Inflammatory macrophage treated with lipopolysaccharide for 1 hour (primary cell): ENCODE measurements around the gene CAV2.
A peak's percentile ranks its signal among the peaks of the same experiment; 100 is the strongest.
"Not testable (repeated sequence)": the region's sequence is repeated elsewhere in the genome, so short reads cannot be mapped to it uniquely, and the experiment has no call there.

Experiments used
- DNase-seq, 2 donors: peaks; one replicate each; pipeline ENCODE4 v3.0.0-alpha.2; 2020 to 2022

The CAV2 gene, protein sequence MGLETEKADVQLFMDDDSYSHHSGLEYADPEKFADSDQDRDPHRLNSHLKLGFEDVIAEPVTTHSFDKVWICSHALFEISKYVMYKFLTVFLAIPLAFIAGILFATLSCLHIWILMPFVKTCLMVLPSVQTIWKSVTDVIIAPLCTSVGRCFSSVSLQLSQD

DNA sequence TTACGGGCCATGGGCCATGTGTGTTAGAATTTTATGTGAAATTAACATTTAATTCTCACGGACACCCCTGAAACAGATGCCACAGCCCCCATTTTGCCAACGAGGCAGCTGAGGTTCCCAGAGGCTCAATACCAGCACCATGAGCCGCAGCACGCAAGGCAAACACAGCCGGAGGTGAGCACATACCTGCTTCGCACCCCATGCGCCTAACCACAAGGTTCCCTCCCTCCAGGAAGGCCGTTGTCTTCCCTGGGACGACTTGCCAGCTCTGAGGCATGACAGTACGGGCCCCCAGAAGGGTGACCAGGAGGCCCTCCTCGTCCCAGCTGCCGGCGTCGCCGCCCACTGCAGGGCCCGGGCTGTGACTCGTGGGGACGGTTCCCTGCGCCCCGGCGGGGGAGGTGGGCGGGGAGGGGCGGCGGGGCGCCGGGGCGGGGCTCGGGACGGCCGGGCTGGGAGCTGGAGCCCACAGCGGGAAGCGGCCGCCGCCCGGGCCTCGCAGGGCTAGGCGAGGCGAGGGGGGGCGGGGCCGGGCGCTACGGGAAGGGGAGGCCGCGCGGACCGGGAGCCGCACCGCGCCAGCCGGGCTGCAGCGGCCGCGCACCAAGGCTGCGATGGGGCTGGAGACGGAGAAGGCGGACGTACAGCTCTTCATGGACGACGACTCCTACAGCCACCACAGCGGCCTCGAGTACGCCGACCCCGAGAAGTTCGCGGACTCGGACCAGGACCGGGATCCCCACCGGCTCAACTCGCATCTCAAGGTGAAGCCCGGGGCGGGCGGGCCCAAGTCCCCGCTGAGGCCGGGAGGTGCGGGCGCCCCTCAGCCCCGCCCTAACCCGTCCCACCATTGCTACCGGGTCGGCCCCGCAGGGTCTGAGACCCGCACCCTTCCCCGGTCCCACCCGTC is at the start of gene CAV2:
Gene CAV2 (plus strand): TSS at position 571 of the 910 bp plus-strand sequence. CDS start 44 bp downstream, at position 615.
- peak; percentile 9 to 20 for DNase-seq

DNA sequence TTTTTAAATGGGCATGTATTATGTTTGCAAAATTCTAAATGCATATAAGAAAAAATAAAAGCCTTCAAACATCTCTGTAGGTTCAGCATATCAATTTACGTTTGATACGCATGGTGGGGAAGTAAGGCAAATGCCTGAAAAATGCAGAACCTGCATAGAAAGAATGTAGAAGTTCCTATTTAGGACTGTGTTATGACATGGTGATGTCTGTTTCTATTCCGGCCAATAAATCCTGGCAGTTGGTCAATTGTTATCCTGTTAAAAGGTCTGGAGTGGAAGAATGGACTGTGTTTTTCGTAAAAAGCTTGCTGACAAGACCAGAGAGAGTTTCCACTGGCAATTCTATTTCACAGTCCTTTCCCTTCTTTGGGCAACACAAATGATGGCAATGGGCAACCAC is 49.6 kb upstream of the CAV2 start:
- DNase-seq: no peak

DNA sequence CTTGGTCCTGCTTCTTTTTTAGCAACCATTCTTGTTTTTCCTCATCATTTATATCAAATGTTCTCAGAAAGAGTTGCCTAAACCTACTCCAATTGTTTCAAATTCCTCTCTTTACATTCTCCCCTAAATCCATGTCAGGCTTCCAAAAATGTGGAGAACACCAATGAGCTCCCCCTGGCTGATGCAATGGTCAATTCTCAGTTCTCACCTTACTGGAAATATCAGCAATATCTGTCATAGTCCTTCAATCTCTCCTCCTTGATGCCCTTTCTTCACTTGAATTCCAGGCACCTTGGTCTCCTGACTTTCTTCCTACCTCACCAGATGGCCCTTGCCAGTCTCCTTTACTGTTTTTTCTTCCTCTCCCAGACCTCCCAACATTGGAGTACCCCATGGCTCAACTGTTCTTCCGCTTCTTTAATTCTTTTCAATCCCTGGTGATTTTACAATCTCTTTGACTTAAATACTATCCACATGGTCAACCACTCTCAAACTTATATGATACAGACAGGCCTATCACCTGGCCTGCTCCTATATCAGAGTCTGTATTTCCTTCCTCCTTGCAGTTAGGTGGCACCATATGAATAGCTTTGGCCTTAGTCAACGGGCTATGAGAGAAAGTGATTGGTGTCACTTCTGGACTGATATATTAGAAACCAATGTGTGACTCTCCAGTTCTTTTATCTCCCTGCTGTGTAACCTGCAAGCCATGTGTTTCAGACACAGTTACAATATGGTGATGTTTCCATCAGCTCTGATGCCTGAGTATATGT is 47.4 kb upstream of the CAV2 start:
- no peak for DNase-seq

DNA sequence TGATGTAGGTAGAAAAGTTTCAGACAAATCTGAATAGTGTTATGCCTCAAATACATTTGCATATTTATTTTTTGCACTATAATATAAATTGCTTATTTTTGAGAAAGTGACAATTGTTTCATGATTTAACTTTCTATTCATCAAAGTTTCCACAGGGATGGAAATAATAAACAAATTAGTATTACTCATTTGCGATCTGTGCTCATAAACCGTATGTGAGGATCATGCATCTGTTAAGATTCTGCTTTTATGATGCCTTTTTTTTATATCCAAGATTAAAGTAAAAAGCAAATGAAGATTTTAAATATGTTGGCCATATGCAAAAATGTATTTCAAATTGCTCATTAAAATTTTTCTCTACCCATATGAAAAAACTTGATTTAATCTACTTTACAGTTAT is 45.2 kb upstream of the CAV2 start:
- no peak for DNase-seq

DNA sequence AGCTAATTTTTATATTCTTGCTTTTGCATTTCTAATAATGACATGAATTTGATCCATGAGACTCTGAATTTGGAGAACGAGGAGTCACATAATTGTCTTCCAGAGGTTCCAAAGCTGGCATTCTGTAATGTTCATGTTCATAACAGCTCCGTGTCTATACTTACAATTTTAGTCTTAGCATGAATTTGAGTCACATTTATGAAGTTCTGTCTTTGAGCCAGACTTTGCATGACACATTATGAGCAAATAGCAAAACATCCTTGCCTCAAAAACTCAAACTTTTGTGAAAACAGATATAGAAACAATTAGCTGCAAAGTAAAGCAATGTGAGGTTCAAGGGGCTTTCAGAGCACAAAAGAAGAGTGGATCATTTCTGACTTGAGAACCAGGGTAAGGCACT is 44.5 kb upstream of the CAV2 start:
- no peak for DNase-seq

DNA sequence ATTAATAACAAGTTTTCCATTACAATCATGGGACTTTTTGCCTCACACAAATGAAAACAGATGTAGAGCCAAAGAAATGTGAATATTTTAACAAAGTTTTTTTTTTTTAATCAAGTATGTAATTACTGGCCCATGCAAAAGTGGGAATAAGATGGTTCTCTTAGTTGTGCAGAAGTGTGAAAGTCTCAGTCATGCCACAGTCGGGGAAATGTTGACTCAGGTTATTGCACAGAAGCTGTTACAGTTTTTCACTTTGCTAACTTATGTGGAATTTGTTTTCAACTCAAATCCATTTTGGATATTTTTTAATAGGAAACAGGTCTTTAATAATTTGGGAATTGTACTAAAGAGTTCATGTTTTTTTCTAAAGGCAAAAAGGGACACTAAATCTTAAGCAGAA is 44.0 kb upstream of the CAV2 start:
- DNase-seq: no peak

DNA sequence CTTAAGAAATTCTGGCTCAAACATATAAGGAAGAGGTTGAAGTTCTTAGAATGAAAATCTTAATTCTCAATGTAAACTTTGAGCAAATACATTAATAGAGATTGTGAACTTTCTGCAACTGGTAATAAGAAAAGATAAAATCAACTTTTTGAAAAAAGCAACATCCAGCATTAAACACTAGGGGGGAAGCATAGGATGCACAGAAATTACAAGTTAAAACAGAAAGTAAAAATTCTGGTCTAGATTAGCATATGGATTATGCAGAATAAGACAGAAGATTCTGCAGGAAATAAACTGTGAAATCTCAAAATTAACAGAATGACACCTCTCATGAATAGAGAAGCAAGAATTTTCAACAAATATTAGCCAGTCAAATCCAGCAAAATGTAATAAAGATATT is 38.0 kb upstream of the CAV2 start:
- no peak for DNase-seq

DNA sequence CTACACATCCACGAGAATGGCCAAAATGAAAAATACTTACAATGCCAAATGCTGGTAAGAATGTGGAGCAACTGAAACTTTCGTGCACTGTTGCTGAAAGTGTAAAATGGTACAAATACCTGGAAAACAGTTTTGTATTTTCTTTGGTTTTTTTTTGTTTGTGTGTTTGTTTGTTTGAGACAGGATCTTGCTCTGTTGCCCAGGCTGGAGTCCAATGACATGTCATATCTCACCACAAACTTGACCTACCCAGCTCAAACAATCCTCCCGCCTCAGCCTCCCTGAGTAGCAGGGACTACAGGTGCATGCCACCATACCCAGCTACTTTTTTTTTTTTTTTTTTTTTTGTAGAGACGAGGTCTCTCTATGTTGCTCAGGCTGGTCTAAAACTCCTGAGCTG is 35.6 kb upstream of the CAV2 start:
- DNase-seq: no peak

DNA sequence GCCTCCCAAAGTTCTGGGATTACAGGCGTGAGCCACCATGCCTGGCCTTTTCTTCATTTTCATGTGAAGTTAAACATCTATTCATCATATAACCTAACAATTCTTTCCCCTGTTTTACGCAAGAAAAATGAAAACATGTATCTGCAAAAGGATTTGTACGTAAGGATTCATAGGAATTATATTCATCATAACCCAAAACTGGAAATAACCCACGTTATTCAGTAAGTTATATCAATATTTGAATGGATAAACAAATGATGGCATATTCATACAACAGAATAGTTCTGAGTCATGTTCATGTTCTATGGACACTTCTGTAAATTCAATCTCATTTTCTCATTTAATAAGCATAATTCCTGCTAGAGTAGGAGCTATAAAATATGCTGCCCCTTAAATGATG is 35.2 kb upstream of the CAV2 start:
- DNase-seq: no peak

DNA sequence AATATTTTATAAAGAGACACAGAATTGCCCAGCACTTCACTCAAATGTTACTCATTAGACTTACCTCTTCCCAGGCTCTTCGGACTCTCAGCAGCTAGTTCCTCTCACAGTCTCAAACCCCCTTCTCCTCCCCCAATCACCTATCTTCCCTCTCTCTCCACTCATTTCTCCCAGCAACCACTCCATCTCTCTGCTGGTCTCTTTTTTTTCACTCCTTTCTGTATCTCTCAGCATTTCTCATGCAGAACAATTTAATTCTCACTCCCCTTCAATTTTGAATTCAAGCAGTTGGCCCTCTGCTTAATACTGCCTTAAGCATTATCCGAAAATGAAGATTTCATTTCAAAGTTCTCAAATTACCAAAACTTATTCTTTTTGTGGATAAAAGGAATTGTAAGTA is 34.4 kb upstream of the CAV2 start:
- no peak for DNase-seq

DNA sequence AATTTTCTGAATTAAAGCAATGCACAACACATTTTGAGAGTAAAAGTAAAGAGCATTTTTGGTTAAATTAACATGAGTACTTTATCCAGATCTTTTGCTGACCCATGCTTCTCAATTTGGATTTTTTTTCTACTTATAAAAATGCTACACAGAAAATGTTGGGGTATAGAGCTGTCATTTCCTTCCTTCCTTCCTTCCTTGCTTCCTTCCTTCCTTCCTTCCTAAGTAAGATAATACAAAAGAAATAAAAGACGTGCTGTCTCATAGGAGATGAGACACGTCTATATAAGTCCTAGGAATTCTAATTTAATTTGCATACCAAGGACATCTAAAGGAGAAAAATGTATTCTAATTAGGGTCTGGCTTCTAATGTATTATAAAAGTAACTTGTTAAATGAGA is 31.0 kb upstream of the CAV2 start:
- no peak for DNase-seq

DNA sequence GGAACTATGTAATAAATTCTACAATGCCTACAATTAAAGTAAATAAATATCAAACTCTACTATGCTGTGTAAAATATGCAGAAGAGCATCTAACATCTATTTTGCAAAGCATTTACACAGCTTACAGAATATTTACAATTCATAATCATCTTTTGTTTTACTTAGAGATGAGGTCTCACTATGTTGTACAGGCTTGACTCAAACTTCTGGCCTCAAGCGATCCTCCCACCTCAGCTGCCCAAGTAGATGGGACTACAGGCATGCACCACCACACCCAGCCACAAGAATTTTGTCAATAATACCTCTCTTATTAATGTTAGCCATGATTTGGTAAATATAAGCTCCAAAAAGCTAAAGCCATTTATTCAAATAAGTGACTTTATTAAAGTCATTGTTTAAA is 21.9 kb upstream of the CAV2 start:
- DNase-seq: no peak

DNA sequence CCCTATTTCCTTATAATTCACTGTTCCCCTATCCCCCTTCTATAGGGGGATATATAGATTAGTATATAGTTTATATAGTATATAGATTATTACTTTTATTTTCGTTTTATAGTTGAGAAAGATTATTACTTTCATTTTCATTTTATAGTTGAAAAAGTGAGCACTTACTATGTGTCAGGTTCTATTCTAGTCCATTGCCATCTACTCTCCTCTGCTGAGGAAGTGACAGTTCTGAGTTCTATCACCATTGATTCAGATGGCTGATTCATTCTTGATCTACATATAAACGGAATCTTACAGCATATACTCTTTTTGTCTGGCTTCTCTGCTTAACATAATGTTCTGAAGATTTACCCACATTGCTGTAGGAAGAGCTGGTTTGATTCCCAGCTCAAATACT is 20.7 kb upstream of the CAV2 start:
- DNase-seq: no peak

DNA sequence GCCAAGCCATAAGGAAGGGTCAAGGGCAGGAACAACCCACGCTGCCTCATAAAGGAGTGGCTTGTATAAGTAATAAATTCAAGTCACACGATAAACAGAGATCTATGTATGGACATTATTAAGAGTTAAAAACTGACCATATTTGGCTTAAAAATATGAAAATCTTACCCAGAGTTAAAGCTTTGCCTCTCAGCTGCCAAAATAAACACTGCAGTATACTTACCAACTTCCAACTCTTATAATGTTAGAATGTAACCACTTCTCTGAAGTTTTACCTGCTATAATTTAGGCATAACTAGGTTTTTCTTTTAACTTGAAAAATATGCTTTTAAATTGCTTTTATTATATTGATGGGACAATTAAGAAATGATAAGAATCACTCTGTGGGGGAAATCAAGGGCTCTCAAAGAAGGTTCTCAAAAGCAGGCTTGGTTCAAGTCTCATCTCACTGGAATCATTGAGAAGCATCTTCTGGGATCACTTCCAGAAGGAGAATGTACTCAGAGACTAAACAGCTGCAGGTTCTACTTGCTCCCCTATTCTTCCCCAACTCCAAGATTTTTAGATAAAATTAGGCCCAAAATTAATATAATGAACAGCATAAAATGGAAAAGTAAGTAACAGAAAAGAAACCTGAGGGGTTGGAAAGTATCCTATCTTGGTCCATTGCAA is 16.1 kb upstream of the CAV2 start:
- DNase-seq: no peak

DNA sequence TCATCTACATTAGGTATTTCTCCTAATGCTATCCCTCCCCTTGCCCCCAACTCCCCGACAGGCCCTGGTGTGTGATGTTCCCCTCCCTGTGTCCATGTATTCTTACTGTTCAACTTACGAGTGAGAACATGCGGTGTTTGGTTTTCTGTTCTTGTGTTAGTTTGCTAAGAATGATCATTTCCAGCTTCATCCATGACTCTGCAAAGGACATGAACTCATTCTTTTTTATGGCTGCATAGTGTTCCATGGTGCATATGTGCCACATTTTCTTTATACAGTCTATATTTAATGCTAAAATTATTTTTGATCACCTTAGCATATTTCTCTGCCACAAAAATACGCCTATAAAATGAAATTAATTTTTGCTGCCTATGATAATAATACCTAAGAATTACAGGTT is 15.1 kb upstream of the CAV2 start:
- DNase-seq: not testable (repeated sequence)

DNA sequence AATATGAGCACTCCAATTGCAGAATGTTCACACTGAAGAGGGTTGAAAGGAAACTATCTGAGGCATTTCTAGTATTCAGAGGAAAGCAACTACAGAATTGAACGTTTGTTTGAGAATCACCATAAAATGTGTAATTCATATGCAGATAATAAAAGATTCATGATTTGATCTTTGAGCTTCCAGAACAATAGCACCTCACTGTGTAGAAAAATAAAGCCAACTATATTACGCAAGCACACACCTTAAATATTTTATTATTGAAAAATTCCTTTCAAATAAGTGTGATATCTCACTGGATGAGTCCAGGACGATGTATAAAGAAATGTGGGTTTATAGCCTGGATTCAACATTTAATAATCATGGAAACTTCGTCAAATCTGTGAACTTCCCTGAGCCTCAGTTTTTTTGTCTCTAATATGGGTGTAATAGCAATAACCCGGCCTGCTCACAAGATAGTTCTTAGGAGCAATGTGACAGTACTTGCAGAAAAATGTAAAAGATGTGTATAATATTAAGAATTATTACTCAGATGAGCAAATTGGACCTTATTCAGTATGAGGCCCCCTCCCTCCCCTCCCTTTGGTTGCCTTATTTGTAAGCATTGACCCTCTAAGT is 11.5 kb upstream of the CAV2 start:
- DNase-seq: no peak

DNA sequence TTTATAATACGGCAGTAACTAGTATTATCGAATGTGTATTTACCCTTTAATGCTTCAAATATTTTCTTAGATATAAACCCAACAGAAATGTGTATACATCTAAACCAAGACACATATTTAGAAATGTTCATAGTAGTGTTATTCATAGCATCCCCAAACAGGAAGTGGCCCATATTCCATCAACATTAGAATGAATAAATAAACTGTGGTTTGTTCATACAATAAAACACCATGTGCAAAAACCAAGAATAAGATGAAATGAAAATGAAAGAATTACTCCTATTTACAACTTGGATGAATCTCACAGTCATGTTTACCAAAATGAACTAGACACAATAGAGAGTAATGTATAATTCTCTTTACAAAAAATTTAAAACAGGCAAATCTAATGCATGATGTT is 9.2 kb upstream of the CAV2 start:
- no peak for DNase-seq

DNA sequence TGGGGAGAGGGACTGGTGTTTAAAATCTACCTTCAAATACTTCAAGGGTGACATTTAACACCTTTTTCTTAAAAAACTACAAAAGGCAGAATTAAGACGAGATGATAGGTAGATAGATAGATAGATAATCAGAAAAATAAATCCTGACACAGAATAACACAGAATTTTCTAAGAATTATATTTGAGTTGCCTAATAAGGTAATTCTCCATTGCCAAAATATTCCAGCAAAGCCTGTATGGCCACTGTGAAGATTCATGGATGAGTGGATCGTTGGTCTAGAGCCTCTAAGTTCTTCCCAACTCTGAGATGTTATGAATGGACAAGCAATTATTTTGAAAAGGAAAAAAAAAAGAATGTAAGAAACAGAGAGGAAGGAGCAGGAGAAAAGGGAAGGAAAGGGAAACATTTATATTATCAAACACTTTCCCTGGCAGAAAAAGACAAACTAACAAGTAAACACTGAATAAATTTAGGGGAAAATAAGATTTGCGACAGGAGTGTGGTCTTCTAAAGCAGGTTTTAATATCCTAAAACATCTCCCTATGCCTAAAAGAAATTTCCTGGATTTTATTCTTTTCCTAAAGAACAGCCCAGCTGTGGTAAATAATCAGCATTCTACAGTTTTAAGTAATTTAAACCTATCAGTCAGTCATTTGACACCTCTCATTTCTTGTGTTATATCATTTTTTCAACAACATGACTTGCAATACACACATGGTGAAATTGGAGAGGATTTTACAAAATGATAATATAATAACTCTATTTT is 7.5 kb upstream of the CAV2 start:
- DNase-seq: no peak

DNA sequence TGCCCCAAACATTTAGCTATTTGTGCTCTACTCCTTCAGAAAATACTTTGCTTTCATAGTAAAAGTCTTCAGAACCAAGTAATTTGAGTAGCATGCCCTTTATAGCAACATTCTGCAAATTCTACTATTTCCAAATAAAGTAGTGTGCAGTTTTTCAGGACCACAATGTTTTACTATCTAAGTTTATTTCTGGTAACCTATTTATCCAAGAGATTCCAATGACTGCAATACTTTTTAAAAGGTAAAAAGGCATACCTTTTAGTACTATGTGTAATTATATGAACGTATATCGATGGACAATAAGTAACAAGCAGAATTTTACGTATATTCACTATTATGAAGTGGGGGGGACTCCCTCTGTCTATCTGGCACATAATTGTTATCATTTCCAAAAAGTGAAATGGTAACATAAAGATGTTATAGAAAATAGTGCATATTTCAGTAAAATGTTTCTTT is 6.9 kb upstream of the CAV2 start:
- no peak for DNase-seq

DNA sequence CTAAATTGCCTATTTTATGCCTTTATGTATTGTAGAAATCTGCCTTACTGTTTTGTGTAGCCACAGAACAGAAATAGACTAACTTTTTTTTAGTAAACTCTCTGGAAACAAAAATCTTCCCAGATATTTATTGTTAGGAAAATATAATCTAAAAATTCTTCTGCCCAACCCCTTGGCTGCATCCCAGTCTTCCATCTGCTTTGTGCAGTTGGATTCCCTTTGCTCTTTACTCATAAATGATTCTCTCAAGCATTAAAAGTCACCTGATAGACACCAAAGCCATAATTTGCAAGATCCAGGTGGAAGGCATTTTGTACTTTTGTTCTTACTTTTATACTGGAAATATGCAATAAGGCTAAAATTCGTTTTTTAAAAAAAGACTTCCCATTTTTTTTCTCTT is 6.1 kb upstream of the CAV2 start:
- DNase-seq: no peak

DNA sequence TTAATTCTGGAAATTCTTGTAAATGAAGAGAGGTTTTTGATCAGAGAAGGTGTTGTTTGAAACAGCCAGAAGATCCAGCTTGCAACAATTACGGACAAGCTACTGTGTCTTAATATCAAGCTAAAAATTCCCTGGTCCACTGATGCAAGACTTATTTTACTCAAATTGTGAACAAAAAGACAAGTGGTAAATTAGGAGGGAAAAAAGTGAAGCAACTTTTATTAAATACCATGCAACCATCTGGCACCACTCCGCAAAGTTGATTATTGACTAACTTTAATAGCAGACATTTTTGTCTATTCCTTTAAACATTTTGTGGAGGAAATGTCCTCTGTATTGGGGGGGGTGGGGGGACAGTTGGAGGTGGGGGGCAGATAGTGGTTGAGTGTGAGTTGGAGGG is 5.1 kb upstream of the CAV2 start:
- DNase-seq: no peak

DNA sequence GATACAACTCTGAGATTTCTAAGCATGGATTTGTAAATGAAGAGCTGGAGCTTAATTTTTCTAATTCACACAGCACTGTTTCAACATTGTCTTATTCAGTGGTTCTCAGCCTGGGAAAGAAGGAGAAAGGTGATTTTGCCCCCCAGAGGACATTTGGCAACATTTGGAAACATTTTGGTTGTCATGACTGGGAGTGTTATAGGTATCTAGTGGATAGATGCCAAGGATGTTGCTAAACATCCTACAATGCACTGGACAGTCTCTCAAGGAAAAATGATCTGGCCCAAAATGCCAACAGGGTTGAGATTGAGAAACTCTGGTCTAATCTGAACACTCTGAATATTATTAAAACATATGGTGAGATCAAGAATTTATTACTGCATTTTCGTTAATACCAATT is 3.8 kb upstream of the CAV2 start:
- DNase-seq: no peak
